ENCODE results near the gene SNTN.

The SNTN gene

DNA sequence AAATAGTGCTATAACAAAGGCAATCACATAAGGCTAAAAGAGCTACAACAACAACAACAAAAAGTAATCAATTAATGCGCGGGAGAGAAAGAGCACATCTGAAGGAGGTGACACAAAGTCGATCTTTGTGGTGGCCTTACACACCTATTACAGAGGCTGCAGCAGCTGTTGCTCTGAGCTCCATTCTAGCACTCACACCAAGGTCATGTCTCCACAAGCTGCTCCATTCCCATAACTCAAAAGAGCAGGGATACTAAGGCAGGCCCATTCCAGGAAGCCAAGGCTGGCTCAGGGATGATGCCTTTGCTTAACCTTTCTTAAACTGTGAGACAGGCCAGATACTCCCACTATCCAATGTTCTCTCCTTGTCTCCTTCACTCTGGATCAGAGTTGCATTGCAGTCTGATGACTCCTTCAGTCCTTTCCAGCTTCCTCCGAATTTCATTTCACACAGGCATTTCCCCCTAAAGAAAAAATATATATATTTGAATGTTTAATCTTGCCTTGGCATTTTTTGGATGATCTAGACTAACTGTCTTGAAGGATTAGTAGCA is 52.7 kb downstream of the SNTN start:
- Mint-ChIP-seq H3K4me1 (peaks cover 6% of the 10 kb centered on the region), H3K9me3 (no peaks in the 10 kb centered on the region), H3K4me3 (no peak overlapping the region), H3K27me3 (ENCODE audit: low read depth, poor library complexity) (peaks cover 5% of the 10 kb centered on the region), H3K36me3 (ENCODE audit: low read depth) (no peaks in the 10 kb centered on the region), H3K27ac (no peak overlapping the region)
- DNase-seq, result no peak
- TF ChIP-seq, protein P1, sequence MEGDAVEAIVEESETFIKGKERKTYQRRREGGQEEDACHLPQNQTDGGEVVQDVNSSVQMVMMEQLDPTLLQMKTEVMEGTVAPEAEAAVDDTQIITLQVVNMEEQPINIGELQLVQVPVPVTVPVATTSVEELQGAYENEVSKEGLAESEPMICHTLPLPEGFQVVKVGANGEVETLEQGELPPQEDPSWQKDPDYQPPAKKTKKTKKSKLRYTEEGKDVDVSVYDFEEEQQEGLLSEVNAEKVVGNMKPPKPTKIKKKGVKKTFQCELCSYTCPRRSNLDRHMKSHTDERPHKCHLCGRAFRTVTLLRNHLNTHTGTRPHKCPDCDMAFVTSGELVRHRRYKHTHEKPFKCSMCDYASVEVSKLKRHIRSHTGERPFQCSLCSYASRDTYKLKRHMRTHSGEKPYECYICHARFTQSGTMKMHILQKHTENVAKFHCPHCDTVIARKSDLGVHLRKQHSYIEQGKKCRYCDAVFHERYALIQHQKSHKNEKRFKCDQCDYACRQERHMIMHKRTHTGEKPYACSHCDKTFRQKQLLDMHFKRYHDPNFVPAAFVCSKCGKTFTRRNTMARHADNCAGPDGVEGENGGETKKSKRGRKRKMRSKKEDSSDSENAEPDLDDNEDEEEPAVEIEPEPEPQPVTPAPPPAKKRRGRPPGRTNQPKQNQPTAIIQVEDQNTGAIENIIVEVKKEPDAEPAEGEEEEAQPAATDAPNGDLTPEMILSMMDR (IDR thresholded peaks at IDR 0.05), result no peak

DNA sequence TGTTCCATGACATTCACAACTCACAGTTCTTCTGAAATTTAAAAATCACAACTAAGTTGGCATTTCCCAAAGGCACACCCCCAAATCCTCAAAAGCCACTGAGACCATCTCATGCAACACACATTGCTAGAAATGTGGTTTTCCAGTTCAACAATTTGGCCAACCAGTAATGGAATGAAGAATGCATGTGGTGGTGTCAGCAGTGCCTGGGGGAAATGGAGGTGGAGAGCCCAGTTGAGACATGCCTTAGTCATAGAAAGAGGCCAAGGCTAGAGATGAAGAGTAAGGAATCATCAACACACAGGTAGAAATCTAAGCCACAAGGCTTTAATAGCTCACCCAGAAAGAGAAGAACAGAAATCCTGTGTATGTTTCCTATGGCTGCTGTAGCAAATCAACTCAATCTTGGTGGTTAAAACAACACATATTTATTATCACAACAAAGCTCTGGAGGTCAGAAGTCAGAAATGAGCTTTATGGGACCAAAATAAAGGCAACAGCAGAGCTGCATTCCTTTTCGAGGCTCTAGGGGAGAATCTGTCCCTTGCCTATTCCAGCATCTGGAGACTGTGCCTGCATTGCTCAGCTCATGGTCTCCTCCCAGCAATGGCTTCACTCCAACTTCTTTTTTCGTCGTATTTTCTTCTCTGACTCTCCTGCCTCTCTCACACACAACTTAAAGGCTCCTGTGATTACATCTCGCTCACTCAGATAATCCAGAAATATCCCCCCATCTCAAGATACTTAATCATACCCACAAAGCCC is 54.0 kb downstream of the SNTN start:
- DNase-seq, result no peak
- peaks cover 5% of the 10 kb centered on the region for H3K27me3 Mint-ChIP-seq (ENCODE audit: low read depth, poor library complexity)
- TF ChIP-seq, protein P1 (IDR thresholded peaks at IDR 0.05), result no peak

DNA sequence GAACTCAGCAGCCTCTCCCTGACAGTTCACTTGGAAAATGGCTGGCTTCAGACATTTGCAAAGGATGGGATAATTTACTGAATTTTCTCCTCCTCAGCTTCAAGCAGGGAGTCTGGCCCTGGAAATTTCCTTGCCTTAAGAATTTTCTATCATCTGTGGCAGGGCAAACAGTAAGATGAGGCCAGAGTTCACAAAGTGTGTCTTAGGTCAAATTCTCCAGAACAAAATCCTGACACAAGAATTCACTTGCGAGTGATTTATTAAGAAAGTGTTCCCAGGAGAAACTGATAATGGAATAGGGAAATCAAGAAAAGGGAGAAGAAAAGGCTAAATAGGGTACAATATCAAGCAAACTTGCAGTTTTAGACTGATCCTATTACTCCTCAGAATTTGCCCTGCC is 55.3 kb downstream of the SNTN start:
- peak overlapping the region; percentile 55 for H3K27ac Mint-ChIP-seq
- H3K36me3 Mint-ChIP-seq (ENCODE audit: low read depth), result no peaks in the 10 kb centered on the region
- H3K4me3 Mint-ChIP-seq, result no peak overlapping the region
- DNase-seq, result no peak
- H3K9me3 Mint-ChIP-seq, result no peaks in the 10 kb centered on the region
- TF ChIP-seq, protein P1 (IDR thresholded peaks at IDR 0.05), result no peak
- peaks cover 5% of the 10 kb centered on the region for H3K27me3 Mint-ChIP-seq (ENCODE audit: low read depth, poor library complexity)
- H3K4me1 Mint-ChIP-seq, result peaks cover 6% of the 10 kb centered on the region

More for the DNA sequence above, 54.0 kb downstream of the SNTN start:
- Mint-ChIP-seq H3K9me3 (no peaks in the 10 kb centered on the region), H3K4me3 (no peak overlapping the region), H3K27ac (no peak overlapping the region), H3K36me3 (ENCODE audit: low read depth) (no peaks in the 10 kb centered on the region), H3K4me1 (peaks cover 6% of the 10 kb centered on the region)

DNA sequence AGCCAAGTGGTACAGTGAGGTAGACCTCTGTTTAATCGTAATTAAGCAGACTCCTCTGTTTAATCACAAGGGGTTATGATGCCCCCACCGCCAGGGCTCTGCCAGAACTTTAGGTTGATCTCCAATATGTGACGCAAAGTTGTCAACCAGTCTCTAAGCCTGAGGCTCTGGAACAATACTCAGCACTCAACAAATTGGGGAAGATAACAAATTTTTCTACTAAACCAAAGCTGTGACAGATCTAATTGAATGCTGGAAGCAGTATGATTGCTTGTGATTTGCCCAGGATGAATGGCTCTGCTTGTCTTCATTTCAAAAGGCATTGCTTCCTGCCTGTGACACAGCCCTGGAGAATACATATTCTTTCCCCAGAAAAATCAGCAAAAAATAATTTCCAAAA is 57.1 kb downstream of the SNTN start:
- H3K4me3 Mint-ChIP-seq, result no peak overlapping the region
- H3K27ac Mint-ChIP-seq, result no peak overlapping the region
- no peak for DNase-seq

More for the DNA sequence above, 57.1 kb downstream of the SNTN start:
- Mint-ChIP-seq H3K27me3 (ENCODE audit: low read depth, poor library complexity) (peaks cover 5% of the 10 kb centered on the region), H3K9me3 (no peaks in the 10 kb centered on the region), H3K4me1 (peaks cover 6% of the 10 kb centered on the region), H3K36me3 (ENCODE audit: low read depth) (no peaks in the 10 kb centered on the region)
- TF ChIP-seq, protein P1 (IDR thresholded peaks at IDR 0.05), result no peak

Data from nephron progenitor cell (in vitro differentiated cells).